GM12864 (cell line): ENCODE measurements around the gene OPRL1.

ENCODE experiments used
- DNase-seq: peaks from one replicate; pipeline ENCODE4 v3.0.0-alpha.2; 2011; ENCODE audit warnings: low read depth
- H3K4me3 ChIP-seq: 2 replicates; pipeline ENCODE4 v1.5.1; 2011; ENCODE audit warnings: mild to moderate bottlenecking, low read depth, low read length, control low read depth
- TF ChIP-seq, protein P1 (sequence below): IDR thresholded peaks from 2 replicates; pipeline ENCODE4 v1.5.1; 2011; ENCODE audit warnings: low read depth, mild to moderate bottlenecking, moderate library complexity, low read length, control low read depth, inconsistent platforms; ENCODE audit errors: missing control alignments

The OPRL1 gene

DNA sequence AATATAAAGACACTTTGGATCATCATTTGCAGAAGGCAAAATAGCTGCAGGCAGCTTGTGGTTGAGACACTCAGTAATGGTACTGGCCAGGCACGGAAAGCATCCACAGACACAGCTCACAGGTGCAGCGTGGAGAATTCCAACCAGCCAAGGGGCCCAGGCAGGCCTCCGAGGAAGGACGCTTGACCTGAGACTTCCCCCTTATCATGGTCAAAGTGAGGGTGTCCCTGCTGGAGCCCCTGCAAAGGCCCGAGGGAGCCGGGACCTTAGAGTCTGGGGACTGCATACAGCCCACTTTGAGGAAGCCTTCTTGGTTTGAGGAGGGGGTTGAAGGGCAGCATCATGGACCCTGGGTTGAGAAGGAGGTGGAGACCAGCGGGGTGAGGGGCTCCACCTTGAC, 69.3 kb downstream of the OPRL1 start:
- H3K4me3 ChIP-seq: no peak overlapping the region
- no peak for DNase-seq
- TF ChIP-seq, protein P1, sequence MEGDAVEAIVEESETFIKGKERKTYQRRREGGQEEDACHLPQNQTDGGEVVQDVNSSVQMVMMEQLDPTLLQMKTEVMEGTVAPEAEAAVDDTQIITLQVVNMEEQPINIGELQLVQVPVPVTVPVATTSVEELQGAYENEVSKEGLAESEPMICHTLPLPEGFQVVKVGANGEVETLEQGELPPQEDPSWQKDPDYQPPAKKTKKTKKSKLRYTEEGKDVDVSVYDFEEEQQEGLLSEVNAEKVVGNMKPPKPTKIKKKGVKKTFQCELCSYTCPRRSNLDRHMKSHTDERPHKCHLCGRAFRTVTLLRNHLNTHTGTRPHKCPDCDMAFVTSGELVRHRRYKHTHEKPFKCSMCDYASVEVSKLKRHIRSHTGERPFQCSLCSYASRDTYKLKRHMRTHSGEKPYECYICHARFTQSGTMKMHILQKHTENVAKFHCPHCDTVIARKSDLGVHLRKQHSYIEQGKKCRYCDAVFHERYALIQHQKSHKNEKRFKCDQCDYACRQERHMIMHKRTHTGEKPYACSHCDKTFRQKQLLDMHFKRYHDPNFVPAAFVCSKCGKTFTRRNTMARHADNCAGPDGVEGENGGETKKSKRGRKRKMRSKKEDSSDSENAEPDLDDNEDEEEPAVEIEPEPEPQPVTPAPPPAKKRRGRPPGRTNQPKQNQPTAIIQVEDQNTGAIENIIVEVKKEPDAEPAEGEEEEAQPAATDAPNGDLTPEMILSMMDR: no peak

DNA sequence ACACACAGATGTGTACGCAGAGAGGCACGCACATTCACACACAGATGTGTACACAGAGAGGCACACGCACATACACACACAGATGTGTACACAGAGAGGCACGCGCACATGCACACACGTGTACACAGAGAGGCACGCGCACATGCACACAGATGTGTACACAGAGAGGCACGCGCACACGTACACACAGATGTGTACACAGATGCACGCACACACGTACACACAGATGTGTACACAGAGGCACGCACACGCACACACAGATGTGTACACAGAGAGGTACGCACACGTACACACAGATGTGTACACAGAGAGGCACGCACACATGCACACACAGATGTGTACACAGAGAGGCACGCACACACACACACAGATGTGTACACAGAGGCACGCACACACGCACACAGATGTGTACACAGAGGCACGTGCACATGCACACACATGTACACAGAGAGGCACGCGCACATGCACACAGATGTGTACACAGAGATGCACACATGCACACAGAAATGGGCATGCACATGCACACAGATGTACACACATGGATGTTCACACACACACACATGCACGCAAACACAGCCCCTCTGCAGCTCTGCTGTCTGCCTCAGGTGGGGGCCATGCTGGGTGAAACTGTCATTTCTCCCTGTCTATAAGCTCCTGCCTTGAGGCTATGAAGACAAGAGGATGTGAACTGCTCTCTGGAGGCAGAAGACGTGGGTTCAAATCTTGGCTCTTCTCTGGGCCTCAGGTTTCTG, 70.1 kb downstream of the OPRL1 start:
- no peak for DNase-seq
- TF ChIP-seq, protein P1: no peak
- H3K4me3 ChIP-seq: no peak overlapping the region
